Body of pancreas (tissue), 4 donors: ENCODE data around the gene NKX2-3. TPM values are rescaled to one million over a fixed set of nuclear protein-coding genes. Genes with fewer than 3 reads are reported as not detected.

Experiments
- ATAC-seq: fragments of 150-250 bp; one replicate; pipeline ENCODE4 v1.9.1; 2016
- DNase-seq, 4 donors: peaks; one replicate each; pipeline ENCODE4 v3.0.0-alpha.2; 2019
- H3K27ac ChIP-seq, 4 donors: fragments of 200-600 bp; sonication (generic); 1 replicate in 3 of 4; 2 replicates in 1 of 4; pipeline versions ENCODE4 v1.5.1 to v1.6.1; 2016 to 2019; ENCODE audit warnings: mild to moderate bottlenecking in 1 of 4, mixed read lengths in 1 of 4, moderate library complexity in 1 of 4
- H3K27me3 ChIP-seq, 2 donors: fragments of 200-600 bp; sonication (generic); one replicate each; pipeline ENCODE4 v1.6.0; 2016; ENCODE audit warnings: mild to moderate bottlenecking in 1 of 2
- H3K36me3 ChIP-seq, 2 donors: fragments of 200-600 bp; sonication (generic); replicated peaks in 1 of 2; 2 replicates each; pipeline ENCODE4 v1.5.1; 2016; ENCODE audit warnings: low read depth in 2 of 2; ENCODE audit not compliant: insufficient read depth in 1 of 2
- H3K4me1 ChIP-seq: fragments of 200-600 bp; sonication (generic); one replicate; pipeline ENCODE4 v1.6.0; 2016
- H3K4me3 ChIP-seq, 2 donors: fragments of 200-600 bp; sonication (generic); 1 replicate in 1 of 2; 2 replicates in 1 of 2; pipeline ENCODE4 v1.5.1; 2016 to 2019
- H3K9me3 ChIP-seq, 3 donors: fragments of 200-600 bp; sonication (generic); 1 replicate in 2 of 3; 2 replicates in 1 of 3; pipeline ENCODE4 v1.5.1; 2016
- CTCF ChIP-seq, 7 experiments: fragments of 450-650 bp in 4 of 7; fragments of 200-600 bp in 3 of 7; sonication (generic) in 3 of 7; IDR thresholded peaks; one replicate each; pipeline ENCODE4 v1.5.1; 2016 to 2019; ENCODE audit warnings: antibody characterized with exemption in 7 of 7
- POLR2A ChIP-seq, 3 donors: fragments of 450-650 bp; IDR thresholded peaks; one replicate each; pipeline ENCODE4 v1.6.1; 2016; ENCODE audit warnings: antibody characterized with exemption in 3 of 3, mild to moderate bottlenecking in 2 of 3
- WGBS, 2 donors: methylation state at CpG; one replicate each; pipeline ENCODE4 v1.1.5; 2017; 5-methylcytosine and 5-hydroxymethylcytosine counted together
- intact Hi-C: fragments of 100-400 bp; cut with DNase I; formaldehyde crosslinking; loops from one replicate; pipeline ENCODE4 v1.15.1; 2023
- total RNA-seq, 2 donors: library from RNA; depleted of rRNA; stranded (reverse); fragments of >200 nt; gene quantifications; one replicate each; pipeline ENCODE4 v1.1.0, GENCODE V29; 2016

The NKX2-3 gene
- total RNA-seq, 2 donors from 2014 or later: 2.9 TPM; not detected in 1

- DNase-seq (no peak), ATAC-seq (no peak)
- intact Hi-C loops: no loop called here
- Histone ChIP-seq H3K36me3 (no peaks in the 10 kb centered on the region), H3K9me3 (no peaks in the 10 kb centered on the region), H3K27ac (no peak overlapping the region), H3K4me3 (no peak overlapping the region), H3K4me1 (peaks cover 35% of the 10 kb centered on the region), H3K27me3 (peaks cover 0 to 48% of the 10 kb centered on the region in 2 donors)
- TF ChIP-seq CTCF (IDR thresholded peaks at IDR 0.05) (no peak), POLR2A (IDR thresholded peaks at IDR 0.05) (no peak)
- WGBS, 2 donors: 2 to 5% methylated on average over 13 to 48 of the region's 48 CpGs
Measured at GRCh38 chr10:99520040-99520846, 12.5 kb upstream of the NKX2-3 start.

- DNase-seq (peak in 1 of 4 donors; percentile 30), ATAC-seq (no peak)
- intact Hi-C loops: no loop called here
- Histone ChIP-seq H3K4me1 (peaks cover 35% of the 10 kb centered on the region), H3K4me3 (no peak overlapping the region), H3K27me3 (peaks cover 0 to 48% of the 10 kb centered on the region in 2 donors), H3K27ac (no peak overlapping the region), H3K9me3 (no peaks in the 10 kb centered on the region), H3K36me3 (no peaks in the 10 kb centered on the region)
- 14 to 16% methylated on average over 21 to 46 of the region's 46 CpGs for WGBS, 2 donors
- TF ChIP-seq CTCF (IDR thresholded peaks at IDR 0.05) (no peak), POLR2A (IDR thresholded peaks at IDR 0.05) (no peak)
Measured at GRCh38 chr10:99520847-99521764, 11.6 kb upstream of the NKX2-3 start.

- intact Hi-C loops: no loop called here
- peaks cover 35% of the 10 kb centered on the region for H3K4me1 ChIP-seq
- no peak for DNase-seq
Measured at GRCh38 chr10:99521765-99522469, 10.8 kb upstream of the NKX2-3 start.

More at GRCh38 chr10:99521765-99522469, 10.8 kb upstream of the NKX2-3 start:
- WGBS, 2 donors: 20 to 27% methylated on average over 40 to 51 of the region's 51 CpGs
- no peak for ATAC-seq
- H3K27ac ChIP-seq: no peak overlapping the region
- no peak for TF ChIP-seq CTCF (IDR thresholded peaks at IDR 0.05)
- TF ChIP-seq POLR2A (IDR thresholded peaks at IDR 0.05): no peak
- no peaks in the 10 kb centered on the region for H3K9me3 ChIP-seq
- no peaks in the 10 kb centered on the region for H3K36me3 ChIP-seq
- H3K27me3 ChIP-seq: peaks cover 0 to 56% of the 10 kb centered on the region in 2 donors
- H3K4me3 ChIP-seq: no peak overlapping the region
